Fibroblast of skin of abdomen (primary cell): ENCODE results near the gene SEC14L2.
A peak's percentile ranks its signal among the peaks of the same experiment; 100 is the strongest.
"Not testable (repeated sequence)": the region's sequence is repeated elsewhere in the genome, so short reads cannot be mapped to it uniquely, and the experiment has no call there.

Experiments
- DNase-seq: peaks from one replicate; pipeline ENCODE4 v3.0.0-alpha.2; 2013

Gene SEC14L2

GRCh38 chr22:30455075-30455840 is 58.4 kb downstream of the SEC14L2 start:
- DNase-seq: no peak

GRCh38 chr22:30457981-30458380 is 61.2 kb downstream of the SEC14L2 start:
- DNase-seq: no peak

- peak; percentile 14 for DNase-seq
Observed at GRCh38 chr22:30459181-30460052, 62.6 kb downstream of the SEC14L2 start.

GRCh38 chr22:30460147-30460546 is 63.3 kb downstream of the SEC14L2 start:
- no peak for DNase-seq

GRCh38 chr22:30460555-30460954 is 63.7 kb downstream of the SEC14L2 start:
- not testable (repeated sequence) for DNase-seq

- no peak for DNase-seq
Observed at GRCh38 chr22:30469165-30469564, 72.3 kb downstream of the SEC14L2 start.

GRCh38 chr22:30470655-30471054 is 73.8 kb downstream of the SEC14L2 start:
- DNase-seq: no peak

- no peak for DNase-seq
Observed at GRCh38 chr22:30471616-30472318, 74.9 kb downstream of the SEC14L2 start, which contains the start of gene SEC14L3. Gene SEC14L3 (minus strand): TSS chr22:30472017. CDS start chr22:30471958, 59 bp downstream.

- DNase-seq: no peak
Observed at GRCh38 chr22:30472994-30473720, 76.3 kb downstream of the SEC14L2 start.

GRCh38 chr22:30474121-30474520 is 77.3 kb downstream of the SEC14L2 start:
- no peak for DNase-seq
